ENCODE results near the gene PHC3.

Gene PHC3

DNA sequence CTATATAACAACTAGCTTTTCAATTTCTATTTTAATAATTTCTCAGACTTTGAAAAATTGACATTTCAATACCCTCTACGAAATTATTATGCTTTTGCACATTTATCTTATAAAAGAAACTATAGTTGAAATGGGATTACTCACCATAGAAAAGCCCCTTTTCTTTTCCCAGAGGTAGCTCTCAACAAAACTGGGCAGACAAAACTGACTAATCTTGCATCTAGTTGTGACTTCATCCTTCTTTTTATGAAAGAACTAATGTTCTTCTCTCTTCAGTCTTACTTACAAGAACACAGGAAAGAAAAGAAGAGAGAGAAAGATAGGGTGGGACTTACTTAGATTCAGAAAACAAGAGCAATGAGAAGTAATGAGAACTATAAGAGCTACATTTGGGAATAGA is 82.8 kb downstream of the PHC3 start:
- TF ChIP-seq, protein P1, sequence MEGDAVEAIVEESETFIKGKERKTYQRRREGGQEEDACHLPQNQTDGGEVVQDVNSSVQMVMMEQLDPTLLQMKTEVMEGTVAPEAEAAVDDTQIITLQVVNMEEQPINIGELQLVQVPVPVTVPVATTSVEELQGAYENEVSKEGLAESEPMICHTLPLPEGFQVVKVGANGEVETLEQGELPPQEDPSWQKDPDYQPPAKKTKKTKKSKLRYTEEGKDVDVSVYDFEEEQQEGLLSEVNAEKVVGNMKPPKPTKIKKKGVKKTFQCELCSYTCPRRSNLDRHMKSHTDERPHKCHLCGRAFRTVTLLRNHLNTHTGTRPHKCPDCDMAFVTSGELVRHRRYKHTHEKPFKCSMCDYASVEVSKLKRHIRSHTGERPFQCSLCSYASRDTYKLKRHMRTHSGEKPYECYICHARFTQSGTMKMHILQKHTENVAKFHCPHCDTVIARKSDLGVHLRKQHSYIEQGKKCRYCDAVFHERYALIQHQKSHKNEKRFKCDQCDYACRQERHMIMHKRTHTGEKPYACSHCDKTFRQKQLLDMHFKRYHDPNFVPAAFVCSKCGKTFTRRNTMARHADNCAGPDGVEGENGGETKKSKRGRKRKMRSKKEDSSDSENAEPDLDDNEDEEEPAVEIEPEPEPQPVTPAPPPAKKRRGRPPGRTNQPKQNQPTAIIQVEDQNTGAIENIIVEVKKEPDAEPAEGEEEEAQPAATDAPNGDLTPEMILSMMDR (IDR thresholded peaks at IDR 0.05; ENCODE audit: low read depth, low read length) = no peak
- no peak overlapping the region for H3K4me3 ChIP-seq (replicated peaks in 1 of 2; ENCODE audit: low read depth in 2 of 2, low read length in 2 of 2)
- DNase-seq (ENCODE audit: low read depth in 2 of 2) = peak in 1 of 2 donors; percentile 32

DNA sequence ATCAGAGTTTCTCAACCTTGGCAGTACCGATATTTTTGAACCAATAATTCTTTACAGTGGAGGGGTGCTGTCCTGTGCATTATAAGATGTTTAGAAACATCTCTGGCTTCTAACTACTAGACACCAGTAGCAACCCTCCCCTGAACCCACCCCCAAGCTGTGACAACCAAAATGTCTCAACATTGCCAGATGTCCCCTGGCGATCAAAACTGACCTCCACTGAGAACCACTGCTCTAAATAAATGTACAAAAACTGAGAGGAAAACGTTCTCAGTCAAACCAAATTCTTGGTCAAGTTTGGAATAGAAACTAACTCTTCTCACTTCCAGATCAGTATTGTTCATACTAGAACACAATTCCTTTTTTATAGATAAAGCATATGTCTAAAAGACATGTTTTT is 85.2 kb downstream of the PHC3 start:
- no peak overlapping the region for H3K4me3 ChIP-seq (replicated peaks in 1 of 2; ENCODE audit: low read depth in 2 of 2, low read length in 2 of 2)
- no peak for DNase-seq (ENCODE audit: low read depth in 2 of 2)
- TF ChIP-seq, protein P1 (IDR thresholded peaks at IDR 0.05; ENCODE audit: low read depth, low read length) = no peak

- no peak overlapping the region for H3K4me3 ChIP-seq (replicated peaks in 1 of 2; ENCODE audit: low read depth in 2 of 2, low read length in 2 of 2)
- TF ChIP-seq, protein P1 (IDR thresholded peaks at IDR 0.05; ENCODE audit: low read depth, low read length) = no peak
- DNase-seq (ENCODE audit: low read depth in 2 of 2) = no peak
Observed at GRCh38 chr3:170095771-170096170, 85.8 kb downstream of the PHC3 start.

DNA sequence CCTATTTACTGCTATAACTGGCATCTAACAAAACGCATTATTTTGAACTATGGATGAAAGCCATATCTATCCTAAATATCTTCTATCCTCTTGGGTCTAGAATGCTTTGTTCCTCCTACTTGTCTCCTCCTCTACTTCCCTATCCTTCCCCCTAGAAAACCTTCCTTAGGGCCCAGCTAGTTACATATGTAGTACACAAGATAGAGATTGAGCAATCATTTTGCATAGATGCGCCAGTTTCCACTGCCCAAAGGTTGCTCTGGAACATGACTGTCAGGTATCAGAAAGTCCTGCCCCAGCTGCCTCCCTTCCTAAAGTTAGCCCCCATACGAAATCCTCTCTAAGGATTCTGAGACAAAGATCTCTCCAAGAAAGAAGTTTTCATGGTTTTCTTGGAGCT is 88.6 kb downstream of the PHC3 start:
- no peak for DNase-seq (ENCODE audit: low read depth in 2 of 2)
- H3K4me3 ChIP-seq (replicated peaks in 1 of 2; ENCODE audit: low read depth in 2 of 2, low read length in 2 of 2) = no peak overlapping the region
- TF ChIP-seq, protein P1 (IDR thresholded peaks at IDR 0.05; ENCODE audit: low read depth, low read length) = no peak

DNA sequence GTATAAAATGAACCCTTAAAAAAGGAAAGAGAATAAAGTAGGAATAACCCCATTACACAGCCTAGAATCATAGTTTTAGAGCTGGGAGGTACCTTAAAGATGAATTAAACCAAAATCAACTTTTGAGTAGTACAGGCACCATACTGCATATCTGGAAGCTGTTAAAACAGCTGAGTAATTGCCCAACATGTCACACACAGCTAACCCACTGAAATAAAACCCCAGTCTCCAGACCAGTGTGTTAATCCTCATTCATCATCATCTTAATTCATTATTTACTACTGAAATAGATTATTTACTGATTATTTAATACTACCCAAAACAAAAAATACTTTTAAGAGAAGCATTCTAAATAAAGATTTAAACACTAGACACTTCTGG is 90.9 kb downstream of the PHC3 start:
- TF ChIP-seq, protein P1 (IDR thresholded peaks at IDR 0.05; ENCODE audit: low read depth, low read length) = no peak
- DNase-seq (ENCODE audit: low read depth in 2 of 2) = no peak
- no peak overlapping the region for H3K4me3 ChIP-seq (replicated peaks in 1 of 2; ENCODE audit: low read depth in 2 of 2, low read length in 2 of 2)

- TF ChIP-seq, protein P1 (IDR thresholded peaks at IDR 0.05; ENCODE audit: low read depth, low read length) = no peak
- no peak overlapping the region for H3K4me3 ChIP-seq (replicated peaks in 1 of 2; ENCODE audit: low read depth in 2 of 2, low read length in 2 of 2)
- peak in 1 of 2 donors; percentile 24 for DNase-seq (ENCODE audit: low read depth in 2 of 2)
Observed at GRCh38 chr3:170089862-170090600, 91.5 kb downstream of the PHC3 start.

GRCh38 chr3:170085396-170085795 is 96.1 kb downstream of the PHC3 start:
- TF ChIP-seq, protein P1 (IDR thresholded peaks at IDR 0.05; ENCODE audit: low read depth, low read length) = no peak
- DNase-seq (ENCODE audit: low read depth in 2 of 2) = no peak

More at GRCh38 chr3:170085396-170085795, 96.1 kb downstream of the PHC3 start:
- no peak overlapping the region for H3K4me3 ChIP-seq (replicated peaks in 1 of 2; ENCODE audit: low read depth in 2 of 2, low read length in 2 of 2)

Measured in cardiac fibroblast (primary cell).